GM12872 (cell line): ENCODE data around the gene ZNF175.

Experiments used
- CTCF ChIP-seq: IDR thresholded peaks from 3 replicates; pipeline ENCODE4 v1.5.1; 2011; ENCODE audit warnings: low read depth, mild to moderate bottlenecking, low read length, moderate library complexity; ENCODE audit not compliant: insufficient read depth

The ZNF175 gene

GRCh38 chr19:51546650-51547396 is 24.3 kb upstream of the ZNF175 start:
- TF ChIP-seq CTCF, result no peak

GRCh38 chr19:51547397-51548212 is 23.5 kb upstream of the ZNF175 start:
- TF ChIP-seq CTCF, result no peak

- TF ChIP-seq CTCF, result no peak
Observed at GRCh38 chr19:51548213-51548651, 22.9 kb upstream of the ZNF175 start.

- TF ChIP-seq CTCF, result no peak
Observed at GRCh38 chr19:51548891-51549305, 22.2 kb upstream of the ZNF175 start.

GRCh38 chr19:51549533-51550324 is 21.4 kb upstream of the ZNF175 start:
- TF ChIP-seq CTCF, result no peak

GRCh38 chr19:51550848-51551672 is 20.0 kb upstream of the ZNF175 start:
- no peak for TF ChIP-seq CTCF
